ENCODE results near the gene CPSF3. TPM values are rescaled to one million over a fixed set of nuclear protein-coding genes. Genes with fewer than 3 reads are reported as not detected.

Gene CPSF3
- total RNA-seq, 1 experiment from 2014 or later: 68.5 TPM

DNA sequence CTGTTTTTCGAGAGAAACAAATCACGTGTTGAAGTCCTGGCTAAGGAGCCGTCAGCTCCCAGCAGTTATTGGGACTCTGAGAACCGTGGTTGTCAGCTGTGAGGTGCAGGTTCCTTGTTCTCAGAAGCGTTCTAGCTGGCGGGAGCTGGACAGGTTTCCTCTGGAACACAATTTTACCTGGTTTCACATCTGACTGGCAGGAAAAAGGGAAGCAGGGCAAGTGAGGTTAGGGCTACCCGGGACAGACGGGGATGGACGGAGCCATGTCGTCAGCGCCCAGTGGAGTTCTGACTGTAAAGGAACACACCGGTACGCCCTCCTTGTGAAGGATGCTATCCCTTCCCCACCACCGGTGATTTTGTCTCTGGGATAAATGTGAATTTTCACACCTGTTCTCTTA is 26.3 kb upstream of the CPSF3 start:
- POLR2A ChIA-PET: no interaction called here
- no TSS peak for BruUV-seq (replicated peaks)

More for the DNA sequence above, 26.3 kb upstream of the CPSF3 start:
- Histone ChIP-seq H3K4me1 (ENCODE audit: control insufficient read depth in 1 of 2, insufficient read depth in 2 of 2, low read length in 2 of 2) (no peaks in the 10 kb centered on the region), H3K36me3 (ENCODE audit: control insufficient read depth in 1 of 2, insufficient read depth in 2 of 2, low read length in 2 of 2) (no peaks in the 10 kb centered on the region; a peak in 1 of 4 replicates), H3K4me3 (replicated peaks in 1 of 2; ENCODE audit: low read depth in 1 of 2, low read length in 2 of 2) (no peak overlapping the region), H3K9me3 (ENCODE audit: control insufficient read depth in 1 of 2, insufficient read depth in 1 of 2, low read depth in 1 of 2, low read length in 2 of 2) (no peaks in the 10 kb centered on the region), H3K9me2 (ENCODE audit: insufficient read depth) (no peaks in the 10 kb centered on the region), H3K79me2 (ENCODE audit: insufficient read depth, low read length) (no peaks in the 10 kb centered on the region), H3K27me3 (ENCODE audit: insufficient read depth, low read length) (no peaks in the 10 kb centered on the region), H3K4me2 (ENCODE audit: low read length) (no peak overlapping the region), H2AFZ (ENCODE audit: low read depth, low read length, poor library complexity, severe bottlenecking) (no peak overlapping the region), H3K9ac (ENCODE audit: low read length) (no peak overlapping the region), H3K27ac (ENCODE audit: low read depth, low read length) (no peak overlapping the region), H4K20me1 (ENCODE audit: insufficient read depth) (no peaks in the 10 kb centered on the region)
- intact Hi-C loops (cut with micrococcal nuclease): no loop called here
- DNase-seq (ENCODE audit: low read depth, low spot score): no peak
- CTCF ChIA-PET: no interaction called here
- no peak for ATAC-seq
- TF ChIP-seq EZH2 (IDR thresholded peaks at IDR 0.05): no peak
- TF ChIP-seq, protein P1, sequence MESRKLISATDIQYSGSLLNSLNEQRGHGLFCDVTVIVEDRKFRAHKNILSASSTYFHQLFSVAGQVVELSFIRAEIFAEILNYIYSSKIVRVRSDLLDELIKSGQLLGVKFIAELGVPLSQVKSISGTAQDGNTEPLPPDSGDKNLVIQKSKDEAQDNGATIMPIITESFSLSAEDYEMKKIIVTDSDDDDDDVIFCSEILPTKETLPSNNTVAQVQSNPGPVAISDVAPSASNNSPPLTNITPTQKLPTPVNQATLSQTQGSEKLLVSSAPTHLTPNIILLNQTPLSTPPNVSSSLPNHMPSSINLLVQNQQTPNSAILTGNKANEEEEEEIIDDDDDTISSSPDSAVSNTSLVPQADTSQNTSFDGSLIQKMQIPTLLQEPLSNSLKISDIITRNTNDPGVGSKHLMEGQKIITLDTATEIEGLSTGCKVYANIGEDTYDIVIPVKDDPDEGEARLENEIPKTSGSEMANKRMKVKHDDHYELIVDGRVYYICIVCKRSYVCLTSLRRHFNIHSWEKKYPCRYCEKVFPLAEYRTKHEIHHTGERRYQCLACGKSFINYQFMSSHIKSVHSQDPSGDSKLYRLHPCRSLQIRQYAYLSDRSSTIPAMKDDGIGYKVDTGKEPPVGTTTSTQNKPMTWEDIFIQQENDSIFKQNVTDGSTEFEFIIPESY (IDR thresholded peaks at IDR 0.05; ENCODE audit: extremely low read depth, insufficient replicate concordance, low read length): no peak
- no peak for TF ChIP-seq ZNF274 (IDR thresholded peaks at IDR 0.05; ENCODE audit: low read depth, low read length)
- no peak for TF ChIP-seq SRF (IDR thresholded peaks at IDR 0.05; ENCODE audit: low read depth)
- no peak for TF ChIP-seq EGR1 (IDR thresholded peaks at IDR 0.05; ENCODE audit: low read depth)
- TF ChIP-seq, protein P2, sequence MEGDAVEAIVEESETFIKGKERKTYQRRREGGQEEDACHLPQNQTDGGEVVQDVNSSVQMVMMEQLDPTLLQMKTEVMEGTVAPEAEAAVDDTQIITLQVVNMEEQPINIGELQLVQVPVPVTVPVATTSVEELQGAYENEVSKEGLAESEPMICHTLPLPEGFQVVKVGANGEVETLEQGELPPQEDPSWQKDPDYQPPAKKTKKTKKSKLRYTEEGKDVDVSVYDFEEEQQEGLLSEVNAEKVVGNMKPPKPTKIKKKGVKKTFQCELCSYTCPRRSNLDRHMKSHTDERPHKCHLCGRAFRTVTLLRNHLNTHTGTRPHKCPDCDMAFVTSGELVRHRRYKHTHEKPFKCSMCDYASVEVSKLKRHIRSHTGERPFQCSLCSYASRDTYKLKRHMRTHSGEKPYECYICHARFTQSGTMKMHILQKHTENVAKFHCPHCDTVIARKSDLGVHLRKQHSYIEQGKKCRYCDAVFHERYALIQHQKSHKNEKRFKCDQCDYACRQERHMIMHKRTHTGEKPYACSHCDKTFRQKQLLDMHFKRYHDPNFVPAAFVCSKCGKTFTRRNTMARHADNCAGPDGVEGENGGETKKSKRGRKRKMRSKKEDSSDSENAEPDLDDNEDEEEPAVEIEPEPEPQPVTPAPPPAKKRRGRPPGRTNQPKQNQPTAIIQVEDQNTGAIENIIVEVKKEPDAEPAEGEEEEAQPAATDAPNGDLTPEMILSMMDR (IDR thresholded peaks at IDR 0.05 in 2 of 3, conservative IDR thresholded peaks at IDR 0.05 in 1 of 3; ENCODE audit: borderline replicate concordance in 1 of 3, insufficient read depth in 1 of 3, low read depth in 2 of 3, low read length in 2 of 3): no peak
- no peak for TF ChIP-seq YY1 (IDR thresholded peaks at IDR 0.05; ENCODE audit: extremely low read depth, insufficient replicate concordance, low read depth, low read length)
- TF ChIP-seq EZH2phosphoT487 (IDR thresholded peaks at IDR 0.05; ENCODE audit: borderline replicate concordance): no peak
- no peak for TF ChIP-seq ZFX (IDR thresholded peaks at IDR 0.05)
- no peak for TF ChIP-seq MAX (IDR thresholded peaks at IDR 0.05)
- TF ChIP-seq CBX3 (IDR thresholded peaks at IDR 0.05; ENCODE audit: low read depth): no peak
- TF ChIP-seq, protein P3, sequence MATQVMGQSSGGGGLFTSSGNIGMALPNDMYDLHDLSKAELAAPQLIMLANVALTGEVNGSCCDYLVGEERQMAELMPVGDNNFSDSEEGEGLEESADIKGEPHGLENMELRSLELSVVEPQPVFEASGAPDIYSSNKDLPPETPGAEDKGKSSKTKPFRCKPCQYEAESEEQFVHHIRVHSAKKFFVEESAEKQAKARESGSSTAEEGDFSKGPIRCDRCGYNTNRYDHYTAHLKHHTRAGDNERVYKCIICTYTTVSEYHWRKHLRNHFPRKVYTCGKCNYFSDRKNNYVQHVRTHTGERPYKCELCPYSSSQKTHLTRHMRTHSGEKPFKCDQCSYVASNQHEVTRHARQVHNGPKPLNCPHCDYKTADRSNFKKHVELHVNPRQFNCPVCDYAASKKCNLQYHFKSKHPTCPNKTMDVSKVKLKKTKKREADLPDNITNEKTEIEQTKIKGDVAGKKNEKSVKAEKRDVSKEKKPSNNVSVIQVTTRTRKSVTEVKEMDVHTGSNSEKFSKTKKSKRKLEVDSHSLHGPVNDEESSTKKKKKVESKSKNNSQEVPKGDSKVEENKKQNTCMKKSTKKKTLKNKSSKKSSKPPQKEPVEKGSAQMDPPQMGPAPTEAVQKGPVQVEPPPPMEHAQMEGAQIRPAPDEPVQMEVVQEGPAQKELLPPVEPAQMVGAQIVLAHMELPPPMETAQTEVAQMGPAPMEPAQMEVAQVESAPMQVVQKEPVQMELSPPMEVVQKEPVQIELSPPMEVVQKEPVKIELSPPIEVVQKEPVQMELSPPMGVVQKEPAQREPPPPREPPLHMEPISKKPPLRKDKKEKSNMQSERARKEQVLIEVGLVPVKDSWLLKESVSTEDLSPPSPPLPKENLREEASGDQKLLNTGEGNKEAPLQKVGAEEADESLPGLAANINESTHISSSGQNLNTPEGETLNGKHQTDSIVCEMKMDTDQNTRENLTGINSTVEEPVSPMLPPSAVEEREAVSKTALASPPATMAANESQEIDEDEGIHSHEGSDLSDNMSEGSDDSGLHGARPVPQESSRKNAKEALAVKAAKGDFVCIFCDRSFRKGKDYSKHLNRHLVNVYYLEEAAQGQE (IDR thresholded peaks at IDR 0.05; ENCODE audit: low read depth): no peak
- no peak for TF ChIP-seq SP1 (IDR thresholded peaks at IDR 0.05; ENCODE audit: low read depth)
- no peak for TF ChIP-seq TCF7L2 (IDR thresholded peaks at IDR 0.05; ENCODE audit: borderline replicate concordance, extremely low read depth, insufficient read depth, insufficient read length)
- TF ChIP-seq, protein P4, sequence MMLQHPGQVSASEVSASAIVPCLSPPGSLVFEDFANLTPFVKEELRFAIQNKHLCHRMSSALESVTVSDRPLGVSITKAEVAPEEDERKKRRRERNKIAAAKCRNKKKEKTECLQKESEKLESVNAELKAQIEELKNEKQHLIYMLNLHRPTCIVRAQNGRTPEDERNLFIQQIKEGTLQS (IDR thresholded peaks at IDR 0.05): no peak
- RAD21 ChIA-PET (ENCODE audit: low non-redundant PET in 1 of 2, low total read pairs in 2 of 2, uncharacterized antibody in 2 of 2, unreplicated experiment in 2 of 2): no interaction called here

Measured in HCT116 (cell line).